ENCODE data around the gene TMEM45A.

The TMEM45A gene

GRCh38 chr3:100548053-100548452, 55.6 kb downstream of the TMEM45A start:
- WGBS (ENCODE audit: insufficient coverage, insufficient read length) = no CpG with 5 or more reads among the region's 2 CpGs
- H3K36me3 ChIP-seq (ENCODE audit: control insufficient read depth, insufficient read depth, low read length) = no peaks in the 10 kb centered on the region
- H3K4me3 ChIP-seq (ENCODE audit: low read length) = no peak overlapping the region
- H3K27ac ChIP-seq (ENCODE audit: low read length) = no peak overlapping the region
- no peaks in the 10 kb centered on the region for H3K27me3 ChIP-seq (ENCODE audit: control insufficient read depth, insufficient read depth, low read length)
- H3K4me1 ChIP-seq (ENCODE audit: control insufficient read depth, insufficient read depth, low read length) = no peaks in the 10 kb centered on the region
- no peak for DNase-seq (ENCODE audit: low read depth, low spot score)
- H3K9me3 ChIP-seq (ENCODE audit: control insufficient read depth, insufficient read depth, low read length) = no peaks in the 10 kb centered on the region

GRCh38 chr3:100553618-100554372, 61.4 kb downstream of the TMEM45A start:
- Histone ChIP-seq H3K4me3 (ENCODE audit: low read length) (no peak overlapping the region), H3K27me3 (ENCODE audit: control insufficient read depth, insufficient read depth, low read length) (no peaks in the 10 kb centered on the region), H3K27ac (ENCODE audit: low read length) (no peak overlapping the region), H3K9me3 (ENCODE audit: control insufficient read depth, insufficient read depth, low read length) (no peaks in the 10 kb centered on the region), H3K36me3 (ENCODE audit: control insufficient read depth, insufficient read depth, low read length) (no peaks in the 10 kb centered on the region), H3K4me1 (ENCODE audit: control insufficient read depth, insufficient read depth, low read length) (no peaks in the 10 kb centered on the region)
- no CpG with 5 or more reads among the region's 3 CpGs for WGBS (ENCODE audit: insufficient coverage, insufficient read length)
- no peak for DNase-seq (ENCODE audit: low read depth, low spot score)

- no peaks in the 10 kb centered on the region for H3K27me3 ChIP-seq (ENCODE audit: control insufficient read depth, insufficient read depth, low read length)
- no peak for DNase-seq (ENCODE audit: low read depth, low spot score)
- H3K36me3 ChIP-seq (ENCODE audit: control insufficient read depth, insufficient read depth, low read length) = no peaks in the 10 kb centered on the region
- no peaks in the 10 kb centered on the region for H3K4me1 ChIP-seq (ENCODE audit: control insufficient read depth, insufficient read depth, low read length)
- H3K9me3 ChIP-seq (ENCODE audit: control insufficient read depth, insufficient read depth, low read length) = no peaks in the 10 kb centered on the region
- no peak overlapping the region for H3K4me3 ChIP-seq (ENCODE audit: low read length)
- H3K27ac ChIP-seq (ENCODE audit: low read length) = no peak overlapping the region
These were observed 61.9 kb downstream of the TMEM45A start for GRCh38 chr3:100554373-100554676.

GRCh38 chr3:100556673-100557310, 64.4 kb downstream of the TMEM45A start:
- H3K27me3 ChIP-seq (ENCODE audit: control insufficient read depth, insufficient read depth, low read length) = no peaks in the 10 kb centered on the region
- H3K4me3 ChIP-seq (ENCODE audit: low read length) = no peak overlapping the region
- no peak for DNase-seq (ENCODE audit: low read depth, low spot score)
- no peaks in the 10 kb centered on the region for H3K4me1 ChIP-seq (ENCODE audit: control insufficient read depth, insufficient read depth, low read length)
- H3K27ac ChIP-seq (ENCODE audit: low read length) = no peak overlapping the region
- no peaks in the 10 kb centered on the region for H3K36me3 ChIP-seq (ENCODE audit: control insufficient read depth, insufficient read depth, low read length)
- no peaks in the 10 kb centered on the region for H3K9me3 ChIP-seq (ENCODE audit: control insufficient read depth, insufficient read depth, low read length)
- no CpG with 5 or more reads among the region's 2 CpGs for WGBS (ENCODE audit: insufficient coverage, insufficient read length)

GRCh38 chr3:100558233-100558632, 65.8 kb downstream of the TMEM45A start:
- WGBS (ENCODE audit: insufficient coverage, insufficient read length) = no CpG with 5 or more reads among the region's 7 CpGs
- Histone ChIP-seq H3K27me3 (ENCODE audit: control insufficient read depth, insufficient read depth, low read length) (no peaks in the 10 kb centered on the region), H3K36me3 (ENCODE audit: control insufficient read depth, insufficient read depth, low read length) (no peaks in the 10 kb centered on the region), H3K27ac (ENCODE audit: low read length) (no peak overlapping the region), H3K9me3 (ENCODE audit: control insufficient read depth, insufficient read depth, low read length) (no peaks in the 10 kb centered on the region), H3K4me1 (ENCODE audit: control insufficient read depth, insufficient read depth, low read length) (no peaks in the 10 kb centered on the region), H3K4me3 (ENCODE audit: low read length) (no peak overlapping the region)
- DNase-seq (ENCODE audit: low read depth, low spot score) = no peak

- H3K27me3 ChIP-seq (ENCODE audit: control insufficient read depth, insufficient read depth, low read length) = no peaks in the 10 kb centered on the region
- no peaks in the 10 kb centered on the region for H3K36me3 ChIP-seq (ENCODE audit: control insufficient read depth, insufficient read depth, low read length)
- no peaks in the 10 kb centered on the region for H3K9me3 ChIP-seq (ENCODE audit: control insufficient read depth, insufficient read depth, low read length)
- H3K27ac ChIP-seq (ENCODE audit: low read length) = no peak overlapping the region
- DNase-seq (ENCODE audit: low read depth, low spot score) = no peak
- no CpG with 5 or more reads among the region's 4 CpGs for WGBS (ENCODE audit: insufficient coverage, insufficient read length)
- no peaks in the 10 kb centered on the region for H3K4me1 ChIP-seq (ENCODE audit: control insufficient read depth, insufficient read depth, low read length)
- no peak overlapping the region for H3K4me3 ChIP-seq (ENCODE audit: low read length)
These were observed 68.0 kb downstream of the TMEM45A start for GRCh38 chr3:100560426-100560825.

- no peak overlapping the region for H3K4me3 ChIP-seq (ENCODE audit: low read length)
- DNase-seq (ENCODE audit: low read depth, low spot score) = no peak
- H3K4me1 ChIP-seq (ENCODE audit: control insufficient read depth, insufficient read depth, low read length) = no peaks in the 10 kb centered on the region
- H3K36me3 ChIP-seq (ENCODE audit: control insufficient read depth, insufficient read depth, low read length) = no peaks in the 10 kb centered on the region
- H3K27me3 ChIP-seq (ENCODE audit: control insufficient read depth, insufficient read depth, low read length) = no peaks in the 10 kb centered on the region
- no CpG with 5 or more reads among the region's 7 CpGs for WGBS (ENCODE audit: insufficient coverage, insufficient read length)
- H3K27ac ChIP-seq (ENCODE audit: low read length) = no peak overlapping the region
- H3K9me3 ChIP-seq (ENCODE audit: control insufficient read depth, insufficient read depth, low read length) = no peaks in the 10 kb centered on the region
These were observed 69.2 kb downstream of the TMEM45A start for GRCh38 chr3:100561459-100562158.

- Histone ChIP-seq H3K27ac (ENCODE audit: low read length) (no peak overlapping the region), H3K4me3 (ENCODE audit: low read length) (no peak overlapping the region), H3K36me3 (ENCODE audit: control insufficient read depth, insufficient read depth, low read length) (no peaks in the 10 kb centered on the region), H3K9me3 (ENCODE audit: control insufficient read depth, insufficient read depth, low read length) (no peaks in the 10 kb centered on the region), H3K4me1 (ENCODE audit: control insufficient read depth, insufficient read depth, low read length) (no peaks in the 10 kb centered on the region), H3K27me3 (ENCODE audit: control insufficient read depth, insufficient read depth, low read length) (no peaks in the 10 kb centered on the region)
- 100% methylated on average over 1 of the region's 4 CpGs for WGBS (ENCODE audit: insufficient coverage, insufficient read length)
- no peak for DNase-seq (ENCODE audit: low read depth, low spot score)
These were observed 69.9 kb downstream of the TMEM45A start for GRCh38 chr3:100562224-100562857.

GRCh38 chr3:100563228-100563627, 70.8 kb downstream of the TMEM45A start:
- H3K4me1 ChIP-seq (ENCODE audit: control insufficient read depth, insufficient read depth, low read length) = no peaks in the 10 kb centered on the region
- no peaks in the 10 kb centered on the region for H3K9me3 ChIP-seq (ENCODE audit: control insufficient read depth, insufficient read depth, low read length)
- H3K27me3 ChIP-seq (ENCODE audit: control insufficient read depth, insufficient read depth, low read length) = no peaks in the 10 kb centered on the region
- DNase-seq (ENCODE audit: low read depth, low spot score) = no peak
- H3K36me3 ChIP-seq (ENCODE audit: control insufficient read depth, insufficient read depth, low read length) = no peaks in the 10 kb centered on the region
- no CpG with 5 or more reads among the region's 1 CpG for WGBS (ENCODE audit: insufficient coverage, insufficient read length)
- H3K27ac ChIP-seq (ENCODE audit: low read length) = no peak overlapping the region
- H3K4me3 ChIP-seq (ENCODE audit: low read length) = no peak overlapping the region

- H3K27ac ChIP-seq (ENCODE audit: low read length) = no peak overlapping the region
- no peaks in the 10 kb centered on the region for H3K27me3 ChIP-seq (ENCODE audit: control insufficient read depth, insufficient read depth, low read length)
- no peaks in the 10 kb centered on the region for H3K9me3 ChIP-seq (ENCODE audit: control insufficient read depth, insufficient read depth, low read length)
- H3K4me1 ChIP-seq (ENCODE audit: control insufficient read depth, insufficient read depth, low read length) = no peaks in the 10 kb centered on the region
- no peaks in the 10 kb centered on the region for H3K36me3 ChIP-seq (ENCODE audit: control insufficient read depth, insufficient read depth, low read length)
- no peak for DNase-seq (ENCODE audit: low read depth, low spot score)
- no CpG with 5 or more reads among the region's 2 CpGs for WGBS (ENCODE audit: insufficient coverage, insufficient read length)
- H3K4me3 ChIP-seq (ENCODE audit: low read length) = no peak overlapping the region
These were observed 71.3 kb downstream of the TMEM45A start for GRCh38 chr3:100563652-100564211.
